Keratinocyte (primary cell): ENCODE measurements around the gene ZBTB20. TPM values are rescaled to one million over a fixed set of nuclear protein-coding genes. Genes with fewer than 3 reads are reported as not detected.

Source experiments
- DNase-seq: peaks from one replicate; pipeline ENCODE4 v3.0.0-alpha.2; 2011; ENCODE audit warnings: low read depth, missing footprints, low spot score
- FAIRE-seq: peaks from 2 replicates; lab custom pipeline; 2011; peaks lifted over from hg19 to GRCh38; lab: Jason Lieb, UNC
- H2AFZ ChIP-seq: 2 replicates; pipeline ENCODE4 v1.6.0; 2012; ENCODE audit warnings: low read length, control low read depth, inconsistent platforms; ENCODE audit not compliant: control insufficient read depth
- H3K27ac ChIP-seq: 2 replicates; pipeline ENCODE4 v1.5.1; 2011; ENCODE audit warnings: low read length; ENCODE audit not compliant: control insufficient read depth, insufficient read depth
- H3K27me3 ChIP-seq: 3 replicates; pipeline ENCODE4 v1.6.0; 2011; ENCODE audit warnings: low read length; ENCODE audit not compliant: control insufficient read depth, insufficient read depth; ENCODE audit errors: extremely low read depth
- H3K36me3 ChIP-seq, 2 experiments: 2 replicates in 1 of 2; 3 replicates in 1 of 2; pipeline ENCODE4 v1.5.1; 2011; ENCODE audit warnings: low read length in 2 of 2, mild to moderate bottlenecking in 1 of 2; ENCODE audit not compliant: control insufficient read depth in 2 of 2, insufficient read depth in 2 of 2; ENCODE audit errors: extremely low read depth in 1 of 2
- H3K4me1 ChIP-seq: 3 replicates; pipeline ENCODE4 v1.5.1; 2011; ENCODE audit warnings: low read length; ENCODE audit not compliant: control insufficient read depth, insufficient read depth; ENCODE audit errors: extremely low read depth
- H3K4me2 ChIP-seq: 3 replicates; pipeline ENCODE4 v1.6.0; 2011; ENCODE audit warnings: low read depth, low read length; ENCODE audit not compliant: control insufficient read depth, insufficient read depth; ENCODE audit errors: extremely low read depth
- H3K4me3 ChIP-seq, 3 experiments: fragments of 200-600 bp in 1 of 3; sonication (generic) in 1 of 3; 2 replicates in 2 of 3; 3 replicates in 1 of 3; pipeline ENCODE4 v1.5.1; 2011 to 2016; ENCODE audit warnings: low read length in 3 of 3, mild to moderate bottlenecking in 3 of 3, control low read depth in 2 of 3, inconsistent platforms in 1 of 3, low read depth in 1 of 3, mixed read lengths in 1 of 3, mixed run types in 1 of 3, moderate library complexity in 1 of 3; ENCODE audit not compliant: control insufficient read depth in 2 of 3, insufficient read depth in 2 of 3; ENCODE audit errors: extremely low read depth in 1 of 3
- H3K79me2 ChIP-seq: 2 replicates; pipeline ENCODE4 v1.6.0; 2012; ENCODE audit warnings: low read length; ENCODE audit not compliant: control insufficient read depth, insufficient read depth
- H3K9ac ChIP-seq: 3 replicates; pipeline ENCODE4 v1.6.0; 2011; ENCODE audit warnings: low read length; ENCODE audit not compliant: control insufficient read depth, insufficient read depth; ENCODE audit errors: extremely low read depth
- H3K9me1 ChIP-seq: 3 replicates; pipeline ENCODE4 v1.6.0; 2011; ENCODE audit warnings: low read length; ENCODE audit not compliant: control insufficient read depth, insufficient read depth; ENCODE audit errors: extremely low read depth
- H3K9me3 ChIP-seq: 2 replicates; pipeline ENCODE4 v1.5.1; 2012; ENCODE audit warnings: low read depth, low read length; ENCODE audit not compliant: control insufficient read depth
- H4K20me1 ChIP-seq: 3 replicates; pipeline ENCODE4 v1.6.0; 2011; ENCODE audit warnings: low read length; ENCODE audit not compliant: control insufficient read depth, insufficient read depth; ENCODE audit errors: extremely low read depth
- CTCF ChIP-seq, 3 experiments: IDR thresholded peaks in 1 of 3; conservative IDR thresholded peaks in 1 of 3; optimal IDR thresholded peaks in 1 of 3; 2 replicates in 2 of 3; 3 replicates in 1 of 3; pipeline versions ENCODE3 to v1.5.1; 2011; ENCODE audit warnings: low read length in 3 of 3, mild to moderate bottlenecking in 3 of 3, moderate library complexity in 2 of 3, control low read depth in 1 of 3, inconsistent platforms in 1 of 3; ENCODE audit not compliant: insufficient read depth in 2 of 3; ENCODE audit errors: extremely low read depth in 1 of 3
- EZH2 ChIP-seq: IDR thresholded peaks from one replicate; pipeline ENCODE4 v1.6.1; 2012; ENCODE audit warnings: inconsistent platforms, mild to moderate bottlenecking, low read length, moderate library complexity
- dilution Hi-C: fragments of 300-500 bp; cut with MboI; formaldehyde crosslinking; loops from one replicate; pipeline ENCODE4 v1.7.0; 2020; ENCODE audit warnings: low sequenced_read_pairs; ENCODE audit not compliant: extremely low pct_ligation_motif_present
- polyA plus RNA-seq, 5 experiments: library from polyadenylated mRNA; depleted of rRNA in 3 of 5; stranded (reverse) in 3 of 5; stranded (forward) in 1 of 5; unstranded in 1 of 5; fragments of >200 nt; gene quantifications; 1 replicate in 1 of 5; 2 replicates in 3 of 5; 3 replicates in 1 of 5; pipeline versions ENCODE4 v1.2.1 to v1.2.3, GENCODE V29; 2011 to 2012; ENCODE audit warnings: missing spikeins in 2 of 5, low read depth in 1 of 5, low replicate concordance in 1 of 5

Gene ZBTB20
- polyA plus RNA-seq, 1 donor (not counting 4 experiments of a cell fraction or from before 2014, with no cell fraction given), result 0.52 TPM

GRCh38 chr3:114933407-114933806 lies 213.7 kb downstream of the ZBTB20 start:
- DNase-seq, result no peak
- dilution Hi-C loops, result no loop called here

GRCh38 chr3:114929971-114930732 lies 216.9 kb downstream of the ZBTB20 start:
- Histone ChIP-seq H3K79me2 (no peaks in the 10 kb centered on the region), H3K4me2 (no peak overlapping the region), H3K9me3 (no peaks in the 10 kb centered on the region), H3K36me3 (no peaks in the 10 kb centered on the region), H4K20me1 (no peaks in the 10 kb centered on the region), H3K9ac (no peak overlapping the region), H3K27me3 (no peaks in the 10 kb centered on the region), H3K27ac (no peak overlapping the region), H3K4me1 (no peaks in the 10 kb centered on the region), H3K4me3 (no peak overlapping the region), H2AFZ (no peak overlapping the region), H3K9me1 (no peaks in the 10 kb centered on the region)
- no peak for FAIRE-seq
- TF ChIP-seq EZH2 (no peak), CTCF (optimal IDR thresholded peaks at IDR 0.05 in 1 of 3, IDR thresholded peaks at IDR 0.05 in 1 of 3, conservative IDR thresholded peaks at IDR 0.05 in 1 of 3; ENCODE audit: extremely low read depth in 1 of 3, insufficient read depth in 2 of 3, low read length in 3 of 3) (no peak)
- no peak for DNase-seq
- dilution Hi-C loops, result no loop called here

More at GRCh38 chr3:114933407-114933806, 213.7 kb downstream of the ZBTB20 start:
- H3K4me3 ChIP-seq, result no peak overlapping the region
- H3K4me2 ChIP-seq, result no peak overlapping the region
- H4K20me1 ChIP-seq, result no peaks in the 10 kb centered on the region
- no peaks in the 10 kb centered on the region for H3K9me1 ChIP-seq
- H3K27ac ChIP-seq, result no peak overlapping the region
- H3K79me2 ChIP-seq, result no peaks in the 10 kb centered on the region
- no peaks in the 10 kb centered on the region for H3K4me1 ChIP-seq
- no peaks in the 10 kb centered on the region for H3K9me3 ChIP-seq
- no peak overlapping the region for H2AFZ ChIP-seq
- FAIRE-seq, result no peak
- H3K27me3 ChIP-seq, result no peaks in the 10 kb centered on the region
- H3K9ac ChIP-seq, result no peak overlapping the region
- H3K36me3 ChIP-seq, result no peaks in the 10 kb centered on the region
- TF ChIP-seq CTCF (optimal IDR thresholded peaks at IDR 0.05 in 1 of 3, IDR thresholded peaks at IDR 0.05 in 1 of 3, conservative IDR thresholded peaks at IDR 0.05 in 1 of 3; ENCODE audit: extremely low read depth in 1 of 3, insufficient read depth in 2 of 3, low read length in 3 of 3) (no peak), EZH2 (no peak)
